ENCODE measurements around the gene TMEM38B.
"Not testable (repeated sequence)": the region's sequence is repeated elsewhere in the genome, so short reads cannot be mapped to it uniquely, and the experiment has no call there.

The TMEM38B gene

DNA sequence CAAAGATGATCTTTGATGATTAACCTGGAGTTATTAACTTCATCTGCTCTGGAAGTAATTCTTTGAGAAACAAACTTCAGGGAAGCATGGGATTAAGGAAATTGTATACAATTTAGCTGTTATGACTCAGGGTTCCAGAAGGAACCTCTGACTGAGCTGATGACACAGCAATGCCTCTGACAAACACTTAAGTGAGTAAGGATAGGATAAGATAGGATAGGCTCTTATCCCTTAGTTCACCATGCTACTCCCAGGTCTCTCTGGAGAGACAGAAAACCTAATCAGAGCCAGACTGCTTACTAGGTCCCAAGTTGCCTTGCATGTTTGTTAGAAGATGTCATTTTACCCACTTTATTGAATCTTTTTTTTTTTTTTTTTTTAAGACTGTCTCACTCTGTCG, 12.6 kb upstream of the TMEM38B start:
- no peak for DNase-seq (ENCODE audit: low read depth in 2 of 2)

DNA sequence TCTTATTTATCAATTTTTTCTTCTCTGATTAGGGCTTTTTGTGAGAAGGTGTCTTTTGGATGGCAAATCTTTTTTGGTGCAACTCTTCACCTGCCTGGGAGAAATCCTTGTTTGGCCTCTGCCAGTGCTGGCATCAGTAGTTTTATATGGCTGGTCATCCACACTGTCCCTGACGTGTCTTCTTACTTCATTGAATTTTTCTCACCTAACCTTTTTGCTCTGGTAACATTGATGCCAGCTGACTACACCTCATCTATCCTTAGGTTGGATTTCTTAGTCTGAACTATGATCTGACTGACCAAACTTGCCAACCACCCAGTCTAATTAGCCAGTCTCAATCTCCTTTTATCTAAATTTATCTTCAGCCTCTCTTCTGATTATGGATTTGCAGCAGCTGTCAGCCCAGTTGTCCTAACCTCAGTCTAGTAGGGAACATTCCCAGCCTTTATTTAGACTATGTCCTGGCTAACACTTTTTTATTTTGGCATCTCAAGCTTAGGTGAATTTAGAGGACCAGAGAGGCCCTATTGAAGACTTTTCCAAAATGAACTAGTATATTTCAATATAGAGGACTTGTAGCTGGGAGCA, 10.6 kb upstream of the TMEM38B start:
- DNase-seq (ENCODE audit: low read depth in 2 of 2) = no peak

DNA sequence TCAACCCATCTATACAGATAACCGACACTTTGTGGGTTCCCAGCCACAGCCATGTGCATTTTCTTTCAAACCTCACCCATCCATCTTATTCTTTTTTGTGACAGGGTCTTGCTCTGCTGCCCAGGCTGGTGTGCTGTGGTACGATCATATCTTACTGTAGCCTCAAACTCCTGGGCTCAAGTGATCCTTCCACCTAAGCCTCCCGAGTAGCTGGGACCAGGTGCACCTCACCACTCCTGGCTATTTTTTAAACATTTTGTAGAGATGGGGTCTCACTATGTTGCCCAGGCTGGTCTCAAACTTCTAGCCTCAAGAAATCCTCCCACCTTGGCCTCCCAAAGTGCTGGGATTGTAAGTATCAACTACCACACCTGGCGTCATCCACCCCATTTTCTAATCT, 7.4 kb upstream of the TMEM38B start:
- no peak for DNase-seq (ENCODE audit: low read depth in 2 of 2)

DNA sequence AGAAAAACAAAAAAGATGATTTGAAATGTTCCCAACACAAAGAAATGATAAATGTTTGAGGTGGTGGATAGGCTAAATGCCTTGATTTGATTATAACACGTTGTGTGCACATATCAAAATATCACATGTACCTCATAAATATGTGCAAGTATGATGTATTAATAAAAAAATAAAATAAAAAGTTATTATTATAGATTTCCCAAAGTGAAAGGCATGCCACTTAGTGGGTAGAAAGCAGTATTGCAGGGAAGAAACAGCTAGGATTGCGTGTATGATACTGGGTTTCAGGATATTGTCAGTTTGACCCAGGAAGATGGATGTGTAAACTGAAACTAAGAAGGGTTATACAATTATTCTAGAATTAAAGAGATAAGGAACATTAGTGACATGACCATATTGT, 3.6 kb upstream of the TMEM38B start:
- DNase-seq (ENCODE audit: low read depth in 2 of 2) = no peak

DNA sequence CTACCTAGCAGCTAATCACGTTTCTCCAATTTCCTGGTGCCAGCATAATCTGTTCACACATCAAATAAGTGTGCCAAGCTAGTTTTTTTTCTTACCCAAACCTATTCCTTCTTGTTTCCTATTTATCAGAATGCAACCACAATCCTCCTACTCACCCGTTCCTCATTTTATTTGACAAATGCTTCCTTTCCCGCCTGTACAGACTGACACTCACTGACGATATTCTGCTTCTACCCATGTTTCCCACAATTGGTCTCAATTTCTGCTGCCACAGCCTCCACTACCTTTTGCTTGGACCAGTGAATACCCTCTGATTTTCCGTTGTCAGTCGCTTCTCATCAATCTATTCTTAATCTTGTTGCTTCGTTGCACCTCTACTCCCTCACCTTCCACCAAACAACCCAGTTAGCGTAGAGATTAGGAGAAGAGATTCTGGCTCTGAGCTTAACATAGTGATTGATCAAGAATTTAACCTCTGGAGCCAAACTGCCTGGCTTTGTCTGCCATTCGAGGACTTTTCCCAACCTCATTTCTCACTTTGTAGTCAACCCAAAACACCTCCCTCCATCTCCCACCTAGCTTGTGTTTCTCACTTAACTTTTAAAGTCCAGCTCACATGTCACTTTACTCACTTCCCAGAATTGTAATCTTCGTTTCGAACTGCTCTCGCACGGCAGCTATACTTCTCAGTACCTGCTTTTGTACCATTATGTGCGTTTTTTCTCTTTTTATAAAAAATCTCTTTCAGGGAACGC, 729 bp upstream of the TMEM38B start:
- no peak for DNase-seq (ENCODE audit: low read depth in 2 of 2)

DNA sequence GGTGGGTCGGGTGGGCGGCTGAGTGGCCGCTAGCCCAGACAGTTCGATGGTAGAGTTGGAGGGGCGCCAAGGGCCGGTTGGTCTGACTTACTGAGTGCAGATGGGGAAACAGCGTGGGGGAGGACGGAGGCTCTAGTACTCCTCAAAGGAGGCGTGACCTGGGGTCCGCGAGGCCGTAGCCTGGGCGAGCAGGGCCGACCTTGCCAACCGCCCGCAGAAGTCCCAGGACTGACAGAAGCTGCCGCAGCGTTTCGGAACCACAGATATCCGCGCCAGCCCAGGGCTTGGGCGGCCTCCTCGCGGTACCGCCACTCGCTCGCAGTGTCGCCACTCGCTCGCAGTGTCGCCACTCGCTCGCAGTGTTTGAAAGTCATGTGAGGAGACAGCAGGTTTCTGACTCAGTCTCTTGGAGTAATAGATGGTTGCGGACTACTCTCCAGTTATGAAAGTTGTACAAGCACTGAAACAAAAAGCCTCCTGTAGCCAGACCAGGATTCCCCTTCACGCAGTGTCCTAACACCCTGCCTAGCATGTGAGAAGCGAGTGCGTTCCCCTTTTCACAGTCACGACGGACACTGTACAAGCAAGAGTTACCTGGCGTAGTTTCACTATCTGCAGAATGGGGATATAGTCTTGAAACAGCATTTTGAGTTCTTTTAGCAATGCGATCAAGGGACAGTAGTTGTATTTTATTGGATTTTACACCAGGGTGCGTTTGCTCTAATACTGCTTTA, 674 bp downstream of the TMEM38B start:
- peak; percentile 19 to 23 for DNase-seq (ENCODE audit: low read depth in 2 of 2)

DNA sequence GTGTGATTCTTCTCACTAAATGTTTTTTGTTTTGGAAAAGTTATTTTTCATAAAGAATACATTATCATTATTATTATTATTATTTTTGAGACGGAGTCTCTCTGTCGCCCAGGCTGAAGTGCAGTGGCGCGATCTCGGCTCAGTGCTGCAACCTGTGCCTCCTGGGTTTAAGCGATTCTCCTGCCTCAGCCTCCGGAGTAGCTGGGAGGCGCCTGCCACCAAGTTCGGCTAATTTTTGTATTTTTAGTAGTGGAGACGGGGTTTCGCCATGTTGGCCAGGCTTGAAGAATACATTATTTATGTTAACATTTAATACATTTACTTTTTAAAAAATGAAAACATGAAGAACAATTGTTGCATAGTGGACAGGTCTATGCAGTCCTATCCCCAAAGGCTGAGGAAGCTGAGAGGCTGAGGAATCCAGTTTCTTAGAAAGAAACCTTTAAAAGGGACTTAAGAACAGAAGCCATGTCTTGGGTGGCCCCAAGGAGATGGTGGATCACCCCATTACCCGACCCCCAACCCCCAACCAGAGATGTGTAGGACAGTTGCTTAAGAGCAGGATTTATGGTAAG, 2.0 kb downstream of the TMEM38B start:
- DNase-seq (ENCODE audit: low read depth in 2 of 2) = no peak

DNA sequence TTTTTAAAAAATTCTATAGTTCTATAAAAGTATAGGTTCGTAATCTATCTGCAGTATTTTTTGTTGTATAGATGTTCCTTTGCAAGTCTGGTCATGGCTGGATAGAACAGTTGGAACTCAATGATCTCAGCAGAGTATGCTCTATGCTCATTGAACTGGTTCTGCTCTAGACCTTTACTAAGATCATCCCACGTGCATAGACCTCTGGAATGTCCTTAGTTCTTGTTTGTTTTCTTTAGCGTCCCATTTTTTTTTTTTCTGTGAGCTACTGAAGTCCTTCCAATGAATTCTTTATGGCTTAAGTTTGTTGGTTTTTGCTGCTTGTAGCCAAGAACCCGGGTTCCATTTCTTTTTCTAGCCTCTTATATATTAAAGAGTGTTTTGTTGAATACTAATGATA, 3.5 kb downstream of the TMEM38B start:
- no peak for DNase-seq (ENCODE audit: low read depth in 2 of 2)

DNA sequence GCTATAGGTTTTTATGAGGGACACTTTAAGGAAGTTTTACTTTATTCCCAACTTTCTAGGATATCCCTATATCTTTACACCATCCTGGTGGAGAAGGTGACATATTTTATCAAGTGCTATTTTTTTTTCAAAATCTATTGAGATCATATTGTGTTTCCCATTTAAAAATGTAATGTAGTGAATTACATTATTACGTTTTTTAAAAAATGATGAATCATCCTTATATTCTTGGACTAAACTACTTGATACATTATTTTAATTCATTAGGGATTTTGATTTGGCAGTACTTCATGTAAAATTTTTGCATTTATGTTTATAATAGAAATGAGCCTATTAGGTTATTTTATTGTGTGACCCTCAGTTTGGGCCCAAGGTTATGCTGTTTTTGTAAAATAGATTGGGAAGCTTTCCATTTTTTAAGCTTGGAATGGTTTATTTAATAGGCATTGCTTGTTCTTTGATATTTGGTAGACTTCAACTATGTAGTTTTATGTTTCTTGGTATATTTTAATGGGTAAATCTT, 4.1 kb downstream of the TMEM38B start:
- no peak for DNase-seq (ENCODE audit: low read depth in 2 of 2)

DNA sequence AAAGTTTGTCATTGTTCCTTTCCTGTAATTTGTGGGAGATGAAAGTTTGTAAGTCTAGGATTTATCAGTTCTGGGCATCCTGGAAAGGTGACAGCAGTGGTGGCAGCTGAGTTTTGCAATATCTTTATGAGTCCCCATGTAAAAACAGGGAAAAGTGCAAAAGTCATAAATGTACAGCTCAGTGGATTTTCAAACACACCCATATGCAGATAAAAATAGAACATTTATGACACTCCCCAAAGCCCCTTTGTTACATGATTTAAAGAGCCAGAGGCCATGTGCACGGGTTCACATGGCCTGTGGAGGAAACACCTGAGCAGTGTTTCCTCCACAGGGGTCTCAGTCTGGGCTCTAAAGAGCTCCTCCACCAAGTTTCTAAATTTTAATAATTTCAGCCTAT, 6.3 kb downstream of the TMEM38B start:
- no peak for DNase-seq (ENCODE audit: low read depth in 2 of 2)

DNA sequence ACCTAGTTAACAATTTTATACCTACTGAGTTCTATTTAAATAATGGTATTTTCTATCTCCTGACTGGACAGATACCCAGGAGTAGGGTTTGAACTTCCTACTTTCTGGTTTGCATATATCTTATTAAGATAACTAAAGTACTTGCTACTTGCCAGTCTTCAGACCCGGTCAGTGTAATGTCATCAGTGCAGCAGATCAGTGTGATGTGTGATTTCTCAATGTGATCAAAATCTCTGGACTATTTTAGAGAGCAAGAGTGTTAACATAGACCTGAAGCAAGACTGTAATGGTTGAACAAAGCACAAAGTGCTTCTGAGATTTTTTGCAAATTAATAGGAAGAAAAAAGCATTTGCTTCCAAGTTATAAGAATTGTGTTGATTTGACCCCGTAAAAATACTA, 6.8 kb downstream of the TMEM38B start:
- DNase-seq (ENCODE audit: low read depth in 2 of 2) = no peak

DNA sequence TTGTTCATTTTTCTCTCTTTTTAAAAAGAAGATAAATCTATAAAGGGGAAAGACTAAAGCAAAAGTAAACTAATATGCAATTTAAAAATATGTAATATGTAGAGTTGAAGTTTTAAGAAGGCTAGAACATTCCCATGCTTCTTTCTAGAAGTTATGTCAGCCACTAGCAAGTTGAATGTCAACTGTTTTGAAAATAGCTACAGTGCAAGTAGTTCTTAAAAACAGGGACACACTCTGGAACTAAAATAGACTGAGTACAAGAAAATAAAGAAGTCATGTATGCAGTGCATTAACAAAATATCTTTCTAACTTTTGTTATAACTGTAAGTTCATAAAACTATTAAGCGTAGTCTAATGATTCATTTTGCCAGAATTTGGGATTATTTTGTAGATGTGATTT, 7.9 kb downstream of the TMEM38B start:
- no peak for DNase-seq (ENCODE audit: low read depth in 2 of 2)

DNA sequence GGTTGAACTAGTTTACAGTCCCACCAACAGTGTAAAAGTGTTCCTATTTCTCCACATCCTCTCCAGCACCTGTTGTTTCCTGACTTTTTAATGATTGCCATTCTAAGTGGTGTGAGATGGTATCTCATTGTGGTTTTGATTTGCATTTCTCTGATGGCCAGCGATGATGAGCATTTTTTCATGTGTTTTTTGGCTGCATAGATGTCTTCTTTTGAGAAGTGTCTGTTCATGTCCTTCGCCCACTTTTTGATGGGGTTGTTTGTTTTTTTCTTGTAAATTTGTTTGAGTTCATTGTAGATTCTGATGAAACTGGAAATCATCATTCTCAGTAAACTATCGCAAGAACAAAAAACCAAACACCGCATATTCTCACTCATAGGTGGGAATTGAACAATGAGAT, 9.3 kb downstream of the TMEM38B start:
- DNase-seq (ENCODE audit: low read depth in 2 of 2) = not testable (repeated sequence)

DNA sequence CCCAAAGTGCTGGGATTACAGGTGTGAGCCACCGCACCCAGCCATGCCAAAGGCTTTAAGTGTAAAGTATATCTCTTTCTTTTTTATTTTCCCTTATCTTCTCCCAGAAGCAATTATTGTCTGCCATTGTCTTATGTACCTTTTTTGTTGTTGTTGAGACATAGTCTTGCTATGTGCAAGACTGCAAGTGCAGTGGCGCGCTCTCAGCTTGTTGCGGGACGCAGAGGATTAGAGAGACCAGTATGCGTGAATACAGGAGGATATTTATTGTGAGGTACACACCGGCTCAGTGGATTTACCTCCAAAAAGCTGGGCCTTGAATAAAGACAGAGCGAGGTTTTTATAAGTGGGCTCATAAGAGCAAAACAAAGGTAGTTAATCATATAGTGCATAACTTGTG, 11.8 kb downstream of the TMEM38B start:
- DNase-seq (ENCODE audit: low read depth in 2 of 2) = no peak

DNA sequence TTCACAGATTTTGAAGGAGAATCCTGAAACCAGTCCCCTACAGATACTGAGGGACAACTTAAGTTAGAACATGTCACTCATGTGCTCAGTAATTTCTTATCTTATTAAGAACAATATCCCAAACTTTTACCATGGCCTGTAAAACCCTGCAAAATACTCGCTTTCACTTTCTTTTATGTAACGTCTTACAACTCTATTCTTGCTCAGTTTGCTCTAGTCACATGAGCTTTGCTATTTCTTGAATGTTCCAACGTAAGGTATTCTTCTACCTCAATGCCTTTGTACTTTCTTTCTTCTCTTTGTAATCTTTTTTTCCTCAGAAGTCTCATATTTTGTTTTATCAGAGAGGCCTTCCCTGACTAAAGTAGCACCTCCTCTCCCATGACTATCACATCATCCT, 14.1 kb downstream of the TMEM38B start:
- no peak for DNase-seq (ENCODE audit: low read depth in 2 of 2)

DNA sequence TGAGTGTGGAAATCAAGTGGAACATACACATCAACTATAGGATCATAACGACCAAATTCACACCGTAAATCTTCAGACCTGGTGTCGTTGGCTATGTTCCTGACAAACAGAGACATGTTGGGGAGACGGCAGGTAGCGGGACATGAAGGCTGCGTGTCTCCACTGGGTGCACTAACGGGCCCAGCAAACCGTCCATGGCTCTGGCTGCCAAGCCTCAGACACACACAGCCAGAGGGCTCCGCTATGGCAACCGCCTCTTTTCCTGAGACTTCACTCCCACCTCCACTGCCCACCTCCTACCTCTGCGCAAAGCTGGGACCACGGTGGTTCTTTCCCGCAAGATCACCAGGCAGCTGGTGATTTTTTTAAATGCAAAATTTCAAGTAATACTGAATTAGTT, 16.3 kb downstream of the TMEM38B start:
- DNase-seq (ENCODE audit: low read depth in 2 of 2) = no peak

DNA sequence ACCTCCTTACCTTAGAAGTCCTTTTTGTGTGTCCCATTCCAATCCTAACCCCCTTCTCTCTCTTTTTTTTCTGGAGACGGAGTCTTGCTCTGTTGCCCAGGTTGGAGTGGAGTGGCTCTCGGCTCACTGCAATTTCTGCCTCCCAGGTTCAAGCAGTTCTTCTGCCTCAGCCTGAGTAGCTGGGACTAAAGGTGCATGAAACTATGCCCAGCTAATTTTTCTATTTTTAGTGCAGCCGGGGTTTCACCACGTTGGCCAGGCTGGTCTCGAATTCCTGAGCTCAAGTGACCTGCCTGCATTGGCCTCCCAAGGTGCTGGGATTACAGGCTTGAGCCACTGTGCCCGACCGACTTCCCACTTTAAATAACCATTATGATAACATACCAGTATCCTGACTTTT, 17.5 kb downstream of the TMEM38B start:
- DNase-seq (ENCODE audit: low read depth in 2 of 2) = no peak

DNA sequence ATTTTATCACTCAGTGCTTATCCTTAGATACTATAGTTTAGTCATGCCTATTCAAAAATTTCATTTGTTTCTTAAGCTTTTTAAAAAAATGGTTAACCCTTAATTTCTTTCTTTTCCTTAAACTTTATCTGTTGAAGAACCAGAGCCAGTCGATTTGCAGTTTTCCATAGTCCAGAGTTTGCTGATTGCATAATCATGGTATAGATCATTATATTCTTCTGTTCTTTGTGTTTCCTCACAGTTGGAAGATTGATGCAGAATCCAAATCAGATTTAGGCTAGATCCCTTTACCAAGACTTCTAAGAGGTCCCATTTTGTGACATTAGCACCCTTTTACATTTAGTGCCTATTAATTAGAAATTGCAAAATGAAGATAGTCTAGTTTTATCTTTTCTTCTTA, 18.0 kb downstream of the TMEM38B start:
- DNase-seq (ENCODE audit: low read depth in 2 of 2) = no peak

DNA sequence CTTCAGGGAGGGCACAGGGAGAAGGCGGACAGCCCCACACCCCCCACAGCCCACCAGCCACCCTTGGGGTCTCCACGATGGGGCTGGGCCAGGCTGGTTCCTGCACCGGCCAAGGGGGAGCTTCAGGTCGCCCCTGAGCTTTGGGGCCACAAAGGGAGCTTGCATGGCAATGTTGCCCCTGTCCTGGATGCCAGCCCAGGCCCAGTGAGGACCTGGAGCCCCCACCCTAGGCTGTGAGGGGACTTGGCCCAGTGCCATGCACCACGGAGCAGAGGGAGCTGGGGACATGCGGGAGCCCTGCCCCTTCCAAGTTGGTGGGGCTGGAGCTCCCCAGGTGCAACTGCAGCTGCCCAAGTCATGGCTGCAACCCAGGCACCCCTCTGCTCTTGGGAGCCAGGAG, 18.4 kb downstream of the TMEM38B start:
- no peak for DNase-seq (ENCODE audit: low read depth in 2 of 2)

DNA sequence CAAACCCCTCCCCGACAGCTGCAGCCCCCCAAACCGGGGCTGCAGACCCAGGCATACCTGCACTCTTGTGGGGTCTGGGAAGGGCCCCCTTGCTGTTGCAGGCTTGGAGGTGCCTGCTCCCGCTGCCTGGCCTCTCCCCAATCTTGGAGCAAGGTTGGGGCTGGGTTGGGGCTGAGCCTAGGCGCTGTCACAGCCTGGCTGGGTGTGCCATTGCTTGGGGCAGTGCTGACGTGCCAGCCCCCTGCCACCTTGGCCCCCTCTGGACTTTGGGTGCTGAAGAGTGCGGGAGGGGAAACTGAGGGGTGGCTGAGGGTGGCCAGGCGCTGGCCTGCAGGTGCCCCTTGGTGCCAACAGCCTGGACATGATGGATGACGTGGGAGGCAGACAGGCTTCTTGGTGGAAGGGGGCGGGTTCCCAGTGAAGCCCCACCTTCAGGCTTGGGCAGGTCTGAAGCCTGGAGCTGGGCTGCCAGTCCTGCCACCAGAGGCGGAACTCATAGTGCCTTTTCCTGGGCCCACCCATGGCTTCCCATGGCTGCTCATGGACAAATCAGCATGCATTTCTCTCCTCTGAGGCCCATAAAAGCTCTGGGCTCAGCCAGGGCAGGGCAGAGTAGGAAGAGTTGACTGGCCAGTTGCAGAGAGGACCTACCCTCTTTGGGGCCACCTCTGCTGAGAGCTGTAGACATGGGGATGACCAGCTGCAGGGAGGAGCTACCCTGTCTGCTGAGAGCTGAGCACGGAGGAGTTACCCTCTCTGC, 19.1 kb downstream of the TMEM38B start:
- DNase-seq (ENCODE audit: low read depth in 2 of 2) = no peak

DNA sequence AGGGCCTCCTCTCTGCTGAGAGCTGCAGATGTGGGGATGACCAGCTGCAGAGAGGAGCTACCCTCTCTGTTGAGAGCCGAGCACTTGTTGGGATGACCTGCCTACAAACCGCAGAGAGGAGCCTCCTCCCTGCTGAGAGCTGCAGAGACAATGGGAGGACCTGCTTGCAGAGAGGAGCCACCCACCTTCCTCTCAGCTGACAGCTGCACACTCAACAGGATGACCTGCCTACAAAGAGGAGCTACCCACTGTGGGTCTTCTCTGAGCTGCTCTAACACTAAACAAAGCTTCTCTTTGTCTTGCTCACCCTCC, 19.6 kb downstream of the TMEM38B start:
- no peak for DNase-seq (ENCODE audit: low read depth in 2 of 2)

DNA sequence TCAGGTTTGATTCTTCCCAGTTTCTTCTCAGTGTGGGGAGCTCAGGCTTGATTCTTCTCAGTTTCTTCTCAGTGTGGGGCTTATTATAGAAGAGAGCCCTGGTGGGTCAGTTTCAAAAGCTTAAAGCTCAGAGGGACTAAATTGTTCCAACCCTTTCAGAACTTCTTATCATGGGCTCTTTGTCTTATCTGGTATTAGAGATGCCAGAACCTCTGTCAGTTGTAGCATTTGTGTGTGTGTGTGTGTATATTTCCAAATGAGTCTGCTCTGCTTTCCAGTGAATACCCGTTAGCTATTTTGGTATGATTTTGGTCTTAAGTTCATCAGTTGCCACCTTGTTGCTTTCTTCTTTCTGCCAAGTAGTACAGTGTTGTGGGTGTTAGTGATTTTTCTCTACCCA, 21.8 kb downstream of the TMEM38B start:
- no peak for DNase-seq (ENCODE audit: low read depth in 2 of 2)

Measured in activated CD4-positive, alpha-beta T cell treated with anti-CD3 and anti-CD28 coated beads for 24 hours (primary cell).